Ishikawa (cell line): ENCODE measurements around the gene DLX4.

Experiments used
- CEBPB ChIP-seq: IDR thresholded peaks from 2 replicates; pipeline ENCODE4 v1.6.1; 2012
- CREB1 ChIP-seq: IDR thresholded peaks from 2 replicates; pipeline ENCODE4 v1.6.1; 2012; ENCODE audit warnings: low read depth
- EGR1 ChIP-seq: IDR thresholded peaks from 2 replicates; pipeline ENCODE4 v1.6.1; 2012
- EP300 ChIP-seq: IDR thresholded peaks from 2 replicates; pipeline ENCODE4 v1.6.1; 2012; ENCODE audit warnings: borderline replicate concordance
- FOXM1 ChIP-seq: IDR thresholded peaks from 2 replicates; pipeline ENCODE4 v1.6.1; 2012; ENCODE audit warnings: low read depth, borderline replicate concordance
- MAX ChIP-seq: IDR thresholded peaks from 2 replicates; pipeline ENCODE4 v1.6.1; 2012
- NFIC ChIP-seq: IDR thresholded peaks from 2 replicates; pipeline ENCODE4 v1.6.1; 2012
- RAD21 ChIP-seq: IDR thresholded peaks from 2 replicates; pipeline ENCODE4 v1.6.1; 2012; ENCODE audit warnings: low read depth
- REST ChIP-seq: IDR thresholded peaks from 2 replicates; pipeline ENCODE4 v1.6.1; 2012; ENCODE audit warnings: low read depth, mild to moderate bottlenecking
- TAF1 ChIP-seq: IDR thresholded peaks from 2 replicates; pipeline ENCODE4 v1.6.1; 2012; ENCODE audit warnings: low read depth, mild to moderate bottlenecking
- TCF12 ChIP-seq: IDR thresholded peaks from 2 replicates; pipeline ENCODE4 v1.6.1; 2012; ENCODE audit warnings: low read depth
- TEAD4 ChIP-seq: IDR thresholded peaks from 2 replicates; pipeline ENCODE4 v1.6.1; 2012
- USF1 ChIP-seq: IDR thresholded peaks from 2 replicates; pipeline ENCODE4 v1.6.1; 2012
- YY1 ChIP-seq: IDR thresholded peaks from 2 replicates; pipeline ENCODE4 v1.6.1; 2012; ENCODE audit warnings: low read depth
- ZBTB7A ChIP-seq: IDR thresholded peaks from 2 replicates; pipeline ENCODE4 v1.6.1; 2012; ENCODE audit warnings: low read depth

DLX4 gene

GRCh38 chr17:49996495-49997300, 27.7 kb downstream of the DLX4 start:
- TF ChIP-seq TEAD4 (no peak), TCF12 (peak; percentile 32; the same call in 1 of the 2 replicates), EP300 (no peak), FOXM1 (no peak), USF1 (no peak), CEBPB (no peak), ZBTB7A (peak; percentile 99), YY1 (no peak), NFIC (peak; percentile 35; the same call in 1 of the 2 replicates), RAD21 (peak; percentile 99), MAX (peak; percentile 31; the same call in 1 of the 2 replicates), TAF1 (no peak), CREB1 (no peak)

- no peak for TF ChIP-seq CREB1
- no peak for TF ChIP-seq EGR1
- no peak for TF ChIP-seq TAF1
- TF ChIP-seq TCF12: no peak
- no peak for TF ChIP-seq ZBTB7A
- no peak for TF ChIP-seq EP300
These were observed 28.3 kb downstream of the DLX4 start for GRCh38 chr17:49997301-49997650.

GRCh38 chr17:49997773-49998703, 29.0 kb downstream of the DLX4 start:
- TF ChIP-seq NFIC (no peak), RAD21 (peak; percentile 99), MAX (peak; percentile 15; the same call in 1 of the 2 replicates)

GRCh38 chr17:49998836-49999511, 30.0 kb downstream of the DLX4 start:
- TF ChIP-seq EP300 (no peak), TAF1 (no peak), TEAD4 (no peak), CEBPB (no peak), TCF12 (no peak), ZBTB7A (no peak), CREB1 (no peak), YY1 (no peak)

- TF ChIP-seq CEBPB (no peak), RAD21 (no peak), YY1 (no peak), TEAD4 (no peak), FOXM1 (no peak), EGR1 (no peak), MAX (no peak), USF1 (no peak), TCF12 (no peak), REST (no peak), TAF1 (no peak), EP300 (no peak), NFIC (no peak), ZBTB7A (no peak), CREB1 (no peak)
These were observed 34.9 kb downstream of the DLX4 start for GRCh38 chr17:50003911-50004310.

- no peak for TF ChIP-seq NFIC
- no peak for TF ChIP-seq ZBTB7A
- no peak for TF ChIP-seq EP300
- TF ChIP-seq TCF12: no peak
- TF ChIP-seq EGR1: no peak
- TF ChIP-seq TEAD4: no peak
- no peak for TF ChIP-seq MAX
- TF ChIP-seq CREB1: no peak
- no peak for TF ChIP-seq REST
- TF ChIP-seq TAF1: no peak
- no peak for TF ChIP-seq YY1
- no peak for TF ChIP-seq FOXM1
- TF ChIP-seq CEBPB: no peak
- TF ChIP-seq RAD21: no peak
- TF ChIP-seq USF1: no peak
These were observed 40.3 kb downstream of the DLX4 start for GRCh38 chr17:50009282-50009681.
